Transverse colon (tissue), 4 donors: ENCODE data around the gene CEP290. TPM values are rescaled to one million over a fixed set of nuclear protein-coding genes. Genes with fewer than 3 reads are reported as not detected.

ENCODE experiments used
- DNase-seq: peaks from one replicate; pipeline ENCODE4 v3.0.0-alpha.2; 2019
- H3K27ac ChIP-seq, 4 donors: fragments of 200-600 bp; sonication (generic); 2 replicates each; pipeline ENCODE4 v1.5.1; 2016 to 2018; ENCODE audit warnings: inconsistent platforms in 4 of 4
- H3K27me3 ChIP-seq: fragments of 200-600 bp; sonication (generic); 2 replicates; pipeline ENCODE4 v1.5.1; 2017; ENCODE audit warnings: inconsistent platforms
- H3K36me3 ChIP-seq, 4 donors: fragments of 200-600 bp; sonication (generic); 2 replicates each; pipeline ENCODE4 v1.5.1; 2017 to 2019; ENCODE audit warnings: inconsistent platforms in 4 of 4
- H3K4me1 ChIP-seq, 4 donors: fragments of 200-600 bp; sonication (generic); 2 replicates each; pipeline ENCODE4 v1.5.1; 2017 to 2020; ENCODE audit warnings: inconsistent platforms in 4 of 4
- H3K4me3 ChIP-seq, 4 donors: fragments of 200-600 bp; sonication (generic); 1 replicate in 1 of 4; 2 replicates in 3 of 4; pipeline versions ENCODE4 v1.5.1 to v1.6.1; 2017 to 2019; ENCODE audit warnings: inconsistent platforms in 4 of 4
- H3K9me3 ChIP-seq, 2 donors: fragments of 200-600 bp; sonication (generic); 2 replicates each; pipeline ENCODE4 v1.5.1; 2017 to 2019; ENCODE audit warnings: inconsistent platforms in 2 of 2
- CTCF ChIP-seq, 5 experiments: fragments of 200-600 bp in 3 of 5; fragments of 450-650 bp in 2 of 5; sonication (generic) in 3 of 5; IDR thresholded peaks; 1 replicate in 2 of 5; 2 replicates in 3 of 5; pipeline ENCODE4 v1.5.1; 2016 to 2017; ENCODE audit warnings: antibody characterized with exemption in 5 of 5, inconsistent platforms in 3 of 5, mild to moderate bottlenecking in 2 of 5, moderate library complexity in 1 of 5
- EP300 ChIP-seq: sonication (generic); formaldehyde crosslinking; IDR thresholded peaks from one replicate; pipeline ENCODE4 v1.6.1; 2017; ENCODE audit warnings: antibody characterized with exemption, low read depth
- POLR2A ChIP-seq: fragments of 450-650 bp; IDR thresholded peaks from one replicate; pipeline ENCODE4 v1.6.1; 2016; ENCODE audit warnings: antibody characterized with exemption, mild to moderate bottlenecking, moderate library complexity
- POLR2AphosphoS5 ChIP-seq, 3 donors: sonication (generic); formaldehyde crosslinking; IDR thresholded peaks; one replicate each; pipeline ENCODE4 v1.6.1; 2016; ENCODE audit warnings: antibody characterized with exemption in 3 of 3
- WGBS, 2 donors: methylation state at CpG; one replicate each; pipeline ENCODE4 v1.1.5; 2018; ENCODE audit warnings: low coverage in 1 of 2; 5-methylcytosine and 5-hydroxymethylcytosine counted together
- in situ Hi-C, 4 donors: fragments of 200-750 bp; cut with MboI; loops; one replicate each; pipeline versions ENCODE4 v1.15.0 to v1.15.1; 2017; ENCODE audit warnings: low sequenced_read_pairs in 3 of 4, low pct_ligation_motif_present in 1 of 4, low pct_unique_long_range_greater_than_20kb in 1 of 4
- intact Hi-C: fragments of 100-400 bp; cut with DNase I; formaldehyde crosslinking; loops from one replicate; pipeline ENCODE4 v1.15.1; 2023; ENCODE audit warnings: low total_unique reads
- total RNA-seq, 4 donors: library from RNA; depleted of rRNA; stranded (reverse); fragments of >200 nt; gene quantifications; one replicate each; pipeline ENCODE4 v1.1.0, GENCODE V29; 2016

Gene CEP290
- total RNA-seq, 4 donors from 2014 or later: 15.1 to 44.9 (median 18.8) TPM

- WGBS, 2 donors: 96 to 100% methylated on average over 3 of the region's 3 CpGs
- no peak for TF ChIP-seq EP300
- TF ChIP-seq POLR2A: no peak
- no peak for TF ChIP-seq CTCF (IDR thresholded peaks at IDR 0.05)
- TF ChIP-seq POLR2AphosphoS5 (IDR thresholded peaks at IDR 0.05): no peak
- Histone ChIP-seq H3K4me3 (no peak overlapping the region), H3K9me3 (no peaks in the 10 kb centered on the region), H3K27ac (no peak overlapping the region), H3K4me1 (no peaks in the 10 kb centered on the region), H3K36me3 (peaks cover 0 to 27% (median 13%) of the 10 kb centered on the region in 4 donors), H3K27me3 (no peaks in the 10 kb centered on the region)
- intact Hi-C loops (no loop called here), in situ Hi-C loops (loop anchor here in 2 of 4 donors (25.0 kb wide), 1 partner anchor 859 kb away; no protein-coding TSS in a partner anchor)
- no peak for DNase-seq
Measured at GRCh38 chr12:88127855-88128254, 14.0 kb downstream of the CEP290 start.

GRCh38 chr12:88127099-88127498 lies 14.8 kb downstream of the CEP290 start:
- 93 to 97% methylated on average over 3 of the region's 3 CpGs for WGBS, 2 donors
- intact Hi-C loops: no loop called here
- in situ Hi-C loops: loop anchor here in 2 of 4 donors (25.0 kb wide), 1 partner anchor 860 kb away; no protein-coding TSS in a partner anchor
- no peak for TF ChIP-seq CTCF (IDR thresholded peaks at IDR 0.05)
- Histone ChIP-seq H3K4me3 (no peak overlapping the region), H3K36me3 (peaks cover 0 to 27% (median 13%) of the 10 kb centered on the region in 4 donors), H3K9me3 (no peaks in the 10 kb centered on the region), H3K27me3 (no peaks in the 10 kb centered on the region), H3K4me1 (no peaks in the 10 kb centered on the region), H3K27ac (no peak overlapping the region)
- DNase-seq: no peak

- Histone ChIP-seq H3K4me1 (no peaks in the 10 kb centered on the region), H3K4me3 (no peak overlapping the region), H3K36me3 (peaks cover 0 to 40% (median 11%) of the 10 kb centered on the region in 4 donors), H3K9me3 (no peaks in the 10 kb centered on the region), H3K27ac (no peak overlapping the region), H3K27me3 (no peaks in the 10 kb centered on the region)
- no peak for DNase-seq
- 63 to 66% methylated on average over 4 of the region's 4 CpGs for WGBS, 2 donors
- intact Hi-C loops (no loop called here), in situ Hi-C loops (loop anchor here in 1 of 4 donors (25.0 kb wide), 1 partner anchor 865 kb away; no protein-coding TSS in a partner anchor)
- TF ChIP-seq EP300 (no peak), CTCF (IDR thresholded peaks at IDR 0.05) (no peak), POLR2A (no peak), POLR2AphosphoS5 (IDR thresholded peaks at IDR 0.05) (no peak)
Measured at GRCh38 chr12:88122666-88123065, 19.2 kb downstream of the CEP290 start.

- WGBS, 2 donors: 33 to 51% methylated on average over 3 of the region's 3 CpGs
- Histone ChIP-seq H3K36me3 (peaks cover 0 to 40% (median 12%) of the 10 kb centered on the region in 4 donors), H3K4me1 (peaks cover 0 to 6% (median 2%) of the 10 kb centered on the region in 4 donors), H3K27ac (no peak overlapping the region), H3K27me3 (no peaks in the 10 kb centered on the region), H3K4me3 (no peak overlapping the region), H3K9me3 (no peaks in the 10 kb centered on the region)
- TF ChIP-seq POLR2A (no peak), CTCF (IDR thresholded peaks at IDR 0.05) (no peak), EP300 (no peak), POLR2AphosphoS5 (IDR thresholded peaks at IDR 0.05) (no peak)
- no peak for DNase-seq
- in situ Hi-C loops: loop anchor here in 2 of 4 donors (10.0 to 25.0 kb wide), 2 partner anchors 871 to 873 kb away; no protein-coding TSS in a partner anchor
- intact Hi-C loops: loop anchor here (10.0 kb wide), 1 partner anchor 881 kb away; no protein-coding TSS in a partner anchor
Measured at GRCh38 chr12:88113871-88114270, 28.0 kb downstream of the CEP290 start.
